Stimulated activated CD4-positive, alpha-beta T cell treated with anti-CD3 and anti-CD28 coated beads, Interleukin-15, amount 100 ng/mL, for 24 hours (primary cell): Measurements from ENCODE around the gene SIGLEC10.
A peak's percentile ranks its signal among the peaks of the same experiment; 100 is the strongest.
"Not testable (repeated sequence)": the region's sequence is repeated elsewhere in the genome, so short reads cannot be mapped to it uniquely, and the experiment has no call there.

Experiments used
- DNase-seq: peaks from one replicate; pipeline ENCODE4 v3.0.0-alpha.2; 2020

Gene SIGLEC10, protein sequence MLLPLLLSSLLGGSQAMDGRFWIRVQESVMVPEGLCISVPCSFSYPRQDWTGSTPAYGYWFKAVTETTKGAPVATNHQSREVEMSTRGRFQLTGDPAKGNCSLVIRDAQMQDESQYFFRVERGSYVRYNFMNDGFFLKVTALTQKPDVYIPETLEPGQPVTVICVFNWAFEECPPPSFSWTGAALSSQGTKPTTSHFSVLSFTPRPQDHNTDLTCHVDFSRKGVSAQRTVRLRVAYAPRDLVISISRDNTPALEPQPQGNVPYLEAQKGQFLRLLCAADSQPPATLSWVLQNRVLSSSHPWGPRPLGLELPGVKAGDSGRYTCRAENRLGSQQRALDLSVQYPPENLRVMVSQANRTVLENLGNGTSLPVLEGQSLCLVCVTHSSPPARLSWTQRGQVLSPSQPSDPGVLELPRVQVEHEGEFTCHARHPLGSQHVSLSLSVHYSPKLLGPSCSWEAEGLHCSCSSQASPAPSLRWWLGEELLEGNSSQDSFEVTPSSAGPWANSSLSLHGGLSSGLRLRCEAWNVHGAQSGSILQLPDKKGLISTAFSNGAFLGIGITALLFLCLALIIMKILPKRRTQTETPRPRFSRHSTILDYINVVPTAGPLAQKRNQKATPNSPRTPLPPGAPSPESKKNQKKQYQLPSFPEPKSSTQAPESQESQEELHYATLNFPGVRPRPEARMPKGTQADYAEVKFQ

DNA sequence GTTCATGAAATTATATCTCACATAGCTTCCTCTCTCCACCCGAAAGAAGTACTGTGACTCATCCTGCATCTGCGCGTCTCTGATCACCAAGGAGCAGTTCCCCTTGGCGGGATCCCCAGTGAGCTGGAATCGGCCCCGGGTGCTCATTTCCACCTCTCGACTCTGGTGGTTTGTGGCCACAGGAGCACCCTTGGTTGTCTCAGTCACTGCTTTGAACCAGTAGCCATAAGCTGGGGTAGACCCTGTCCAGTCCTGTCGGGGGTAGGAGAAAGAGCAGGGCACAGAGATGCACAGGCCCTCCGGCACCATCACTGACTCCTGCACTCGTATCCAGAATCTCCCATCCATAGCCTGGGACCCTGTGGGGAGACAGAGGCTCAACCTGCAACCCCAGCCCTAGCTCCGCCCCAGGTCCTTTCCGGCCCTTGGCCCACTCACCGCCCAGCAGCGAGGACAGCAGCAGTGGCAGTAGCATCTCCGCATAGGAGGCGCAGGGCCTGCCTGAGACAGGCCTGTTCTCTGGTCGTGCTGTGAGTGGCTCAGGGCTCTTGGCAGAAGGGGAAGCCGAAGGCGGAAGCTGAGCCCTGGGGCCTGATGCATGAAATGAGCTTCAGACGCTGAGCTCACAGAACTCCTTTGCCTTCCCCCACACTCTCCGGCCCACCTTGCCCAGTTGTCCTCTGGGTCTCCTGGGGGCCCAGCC is at the start of gene SIGLEC10:
SIGLEC10 (minus strand) TSS at position 536 of the 703 bp plus-strand sequence; CDS start at position 475, 61 bp downstream.
- DNase-seq, result peak; percentile 72

GRCh38 chr19:51466723-51467122 is 49.3 kb upstream of the SIGLEC10 start:
- no peak for DNase-seq

GRCh38 chr19:51463976-51464581 is 46.6 kb upstream of the SIGLEC10 start:
- not testable (repeated sequence) for DNase-seq

DNA sequence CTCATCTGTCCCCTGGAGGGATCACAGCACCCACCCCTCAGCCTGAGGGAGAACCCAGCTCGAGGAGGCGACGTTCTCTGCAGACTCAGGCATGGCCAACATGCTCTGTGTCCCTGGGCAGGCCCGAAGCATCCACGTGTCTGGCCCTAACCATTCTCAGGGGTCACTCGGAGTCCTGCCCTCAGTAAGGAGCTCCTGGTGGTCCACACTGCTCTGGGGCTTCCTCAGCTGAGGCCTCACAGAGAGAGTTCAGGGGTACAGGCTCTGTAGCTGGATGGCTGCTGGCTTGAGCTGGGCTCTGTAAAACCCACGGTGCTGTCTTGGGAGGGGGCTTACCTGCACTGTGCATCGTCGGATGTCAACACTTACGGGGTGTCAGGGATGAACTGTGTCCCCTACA is 45.2 kb upstream of the SIGLEC10 start:
- DNase-seq, result no peak

DNA sequence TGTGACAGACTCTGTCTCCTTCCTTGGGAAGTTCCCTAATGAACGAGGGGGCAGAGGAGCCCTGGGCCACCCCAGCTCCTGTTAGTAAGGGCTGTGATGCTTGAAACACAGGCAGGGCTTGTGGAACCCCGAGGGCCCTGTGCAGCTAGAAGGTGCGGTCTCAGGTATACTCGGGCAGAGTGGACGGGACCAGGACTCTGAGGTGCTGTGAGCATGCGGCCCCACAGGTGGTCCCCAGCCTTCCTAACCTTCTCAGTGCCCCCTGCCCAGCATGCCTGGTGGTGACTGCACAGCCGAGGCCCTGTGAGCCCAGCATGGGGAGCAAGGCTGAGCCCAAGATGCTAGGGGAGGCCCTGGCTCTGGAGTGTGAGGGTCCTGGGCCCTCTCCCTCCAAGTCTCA is 44.8 kb upstream of the SIGLEC10 start:
- DNase-seq, result no peak

GRCh38 chr19:51461723-51462161 is 44.3 kb upstream of the SIGLEC10 start:
- DNase-seq, result no peak

DNA sequence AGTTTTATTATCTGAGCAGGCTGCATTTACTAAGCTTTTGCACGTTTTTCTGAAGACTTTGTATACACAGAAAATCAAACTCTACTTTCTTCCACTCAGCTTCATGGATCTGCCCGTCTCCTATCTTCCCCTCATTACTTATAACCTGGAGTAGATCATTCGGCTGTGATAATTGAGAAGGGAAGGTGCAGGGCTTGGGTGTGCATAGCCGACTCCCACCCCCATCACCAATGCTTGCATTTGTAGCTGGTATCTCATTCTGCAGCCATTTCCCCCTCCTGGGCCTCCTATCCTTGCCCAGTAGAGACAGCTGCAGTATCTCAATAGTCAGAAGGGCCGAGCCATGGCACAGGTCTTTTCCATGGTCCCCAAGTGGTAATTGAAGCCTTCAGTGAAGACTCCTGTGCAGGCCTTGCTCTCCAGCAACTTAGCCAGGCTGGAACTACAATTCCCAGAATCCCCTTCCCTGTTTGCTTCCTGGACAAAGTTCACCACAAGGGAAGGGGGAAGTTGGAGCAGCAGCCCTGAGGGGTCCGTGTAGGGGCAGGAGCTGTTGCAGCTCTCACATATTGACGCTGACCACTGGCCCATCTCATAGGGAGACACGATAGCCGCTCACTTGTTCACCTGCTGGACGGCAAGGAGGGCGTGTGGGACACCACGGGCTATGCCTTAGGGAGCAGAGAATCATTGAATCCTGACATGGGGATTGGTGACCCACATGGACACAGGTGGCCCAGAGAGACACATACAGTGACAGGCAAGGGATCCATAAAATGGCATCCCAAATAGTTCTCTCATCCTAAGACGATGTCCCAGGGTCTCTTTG is 42.9 kb upstream of the SIGLEC10 start:
- DNase-seq, result no peak

DNA sequence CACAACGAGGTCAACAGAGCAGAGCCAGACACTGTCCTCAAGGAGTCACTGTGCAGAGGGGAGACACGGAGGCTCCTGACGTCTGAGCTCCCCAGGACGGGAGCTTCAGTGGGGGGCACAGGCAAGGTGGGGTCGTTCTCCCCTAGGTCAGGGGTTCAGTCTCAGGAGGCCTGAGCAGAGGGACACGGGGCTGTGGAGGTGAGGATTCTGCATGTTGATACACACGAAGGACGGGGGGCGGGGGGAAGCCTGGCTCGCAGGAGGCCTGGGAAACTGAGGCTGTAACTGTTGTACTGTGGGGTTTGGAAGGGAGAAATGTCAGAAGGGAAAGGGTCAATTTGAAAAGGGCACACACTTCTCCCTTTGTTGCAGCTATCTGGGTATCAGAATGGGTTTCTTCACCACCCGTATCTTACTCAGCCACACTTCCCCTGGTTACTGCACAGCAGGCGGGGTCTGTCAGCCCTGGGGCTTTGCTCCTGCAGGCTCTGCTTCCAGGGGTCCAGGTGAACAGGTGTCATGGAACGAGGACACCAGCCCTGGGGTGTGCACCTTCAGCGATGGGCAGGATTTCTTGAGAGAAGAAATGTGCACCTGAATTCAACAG is 41.6 kb upstream of the SIGLEC10 start:
- no peak for DNase-seq

- DNase-seq, result no peak
Measured at GRCh38 chr19:51458051-51458645, 40.7 kb upstream of the SIGLEC10 start, which contains the start of gene SIGLEC8. Gene SIGLEC8, minus strand, starts transcription at chr19:51458454. Its CDS starts 67 bp downstream, at chr19:51458387.

DNA sequence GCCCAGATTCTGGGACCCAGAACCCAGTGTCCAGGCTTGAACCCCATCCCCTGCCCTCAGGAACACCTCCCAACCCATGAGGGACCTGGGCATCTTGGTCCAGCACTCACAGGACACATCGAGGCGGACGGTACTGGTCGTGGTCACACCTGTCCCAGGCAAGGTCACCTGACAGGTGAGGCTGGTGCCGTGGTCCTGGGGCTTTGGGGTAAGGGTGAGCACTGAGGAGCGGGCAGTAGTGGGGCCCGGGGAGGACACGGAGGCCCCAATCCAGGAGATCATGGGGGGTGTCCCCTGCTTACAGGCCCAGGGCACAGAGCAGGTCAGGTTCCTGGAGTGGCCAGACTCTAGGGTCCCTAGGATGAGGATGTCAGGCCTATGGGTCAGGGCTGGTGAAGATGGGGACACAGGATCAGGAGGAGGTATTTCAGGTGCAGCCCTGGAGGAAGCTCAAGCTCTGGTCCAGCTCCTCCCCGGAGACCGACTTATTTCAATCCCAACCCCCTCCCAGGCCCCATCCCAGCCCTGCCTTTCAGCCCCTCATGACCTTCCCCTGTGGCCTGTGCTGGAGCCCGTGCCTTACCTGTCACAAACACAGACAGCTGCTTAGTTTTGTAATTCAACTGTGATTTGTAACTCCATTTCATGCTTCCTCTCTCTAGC is 40.0 kb upstream of the SIGLEC10 start:
- no peak for DNase-seq

GRCh38 chr19:51456541-51457290 is 39.3 kb upstream of the SIGLEC10 start:
- no peak for DNase-seq

DNA sequence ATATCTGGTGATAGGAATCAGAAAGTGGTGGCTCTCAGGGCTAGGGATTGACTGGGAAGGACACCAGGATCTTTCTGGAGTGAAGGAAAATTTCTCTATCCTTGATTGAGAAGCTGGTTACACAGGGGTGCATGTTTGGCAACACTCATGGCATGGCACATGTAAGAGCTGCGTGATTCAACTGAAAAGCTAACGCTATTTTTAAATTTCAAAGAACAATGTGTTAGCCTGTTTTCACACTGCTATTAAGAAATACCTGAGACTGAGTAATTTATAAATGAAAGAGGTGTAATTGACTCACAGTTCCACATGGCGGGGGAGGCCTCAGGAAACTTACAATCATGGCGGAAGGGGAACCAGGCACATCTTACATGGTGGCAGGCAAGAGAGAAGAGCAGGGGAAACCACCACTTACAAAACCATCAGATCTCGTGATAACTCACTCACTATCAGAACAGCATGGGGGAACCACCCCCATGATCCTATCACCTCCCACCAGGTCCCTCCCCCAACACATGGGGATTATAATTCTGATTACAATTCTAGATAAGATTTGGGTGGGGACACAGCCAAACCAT is 33.4 kb upstream of the SIGLEC10 start:
- DNase-seq, result peak; percentile 74

DNA sequence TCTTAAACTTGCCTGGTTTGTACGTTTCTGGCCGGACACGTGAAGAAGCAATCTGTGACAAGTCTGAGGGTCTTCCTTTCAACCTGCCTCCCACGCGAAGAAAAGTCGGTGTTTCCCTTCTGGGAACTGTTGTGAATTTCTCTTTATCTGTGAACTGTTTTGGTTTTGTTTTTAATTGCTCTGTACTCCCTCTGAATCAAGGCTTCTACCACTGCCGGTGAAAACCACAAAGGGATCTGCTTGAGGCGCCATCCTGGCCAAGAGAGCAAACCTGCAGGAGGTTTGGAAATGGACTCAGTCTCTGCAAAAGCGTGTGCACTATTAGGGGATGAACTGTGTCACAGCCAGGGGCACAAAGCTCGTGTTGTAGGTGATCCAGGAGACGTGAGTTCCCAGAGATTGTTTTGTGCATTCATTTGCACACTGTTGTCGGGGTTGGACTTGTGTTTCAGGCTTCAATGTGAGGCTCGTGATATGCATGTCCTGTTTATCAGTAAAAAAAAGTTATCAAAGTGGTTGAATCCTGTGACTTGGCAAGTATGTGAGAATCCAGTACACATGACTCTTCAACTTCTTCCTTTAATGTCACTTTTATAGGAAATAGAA is 31.1 kb upstream of the SIGLEC10 start:
- peak; percentile 75 for DNase-seq

GRCh38 chr19:51448011-51448410 is 30.6 kb upstream of the SIGLEC10 start:
- DNase-seq, result no peak

DNA sequence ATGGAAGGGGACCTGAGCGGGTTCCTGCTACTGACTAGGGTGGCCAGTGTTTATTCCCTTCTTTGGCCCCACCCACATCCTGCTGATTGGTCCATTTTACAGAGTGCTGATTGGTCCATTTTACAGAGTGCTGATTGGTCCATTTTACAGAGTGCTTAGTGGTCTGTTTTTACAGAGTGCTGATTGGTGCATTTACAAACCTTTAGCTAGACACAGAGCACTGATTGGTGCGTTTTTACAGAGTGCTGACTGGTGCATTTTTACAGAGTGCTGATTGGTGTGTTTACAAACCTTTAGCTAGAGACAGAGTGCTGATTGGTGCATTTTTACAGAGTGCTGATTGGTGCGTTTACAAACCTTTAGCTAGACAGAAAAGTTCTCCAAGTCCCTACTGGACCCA is 30.1 kb upstream of the SIGLEC10 start:
- DNase-seq, result not testable (repeated sequence)

GRCh38 chr19:51441410-51442390 is 24.3 kb upstream of the SIGLEC10 start:
- peak; percentile 92 for DNase-seq

- peak; percentile 78 for DNase-seq
Measured at GRCh38 chr19:51440846-51441409, 23.5 kb upstream of the SIGLEC10 start.
